Measurements from ENCODE around the gene TMEM178B.

The TMEM178B gene

DNA sequence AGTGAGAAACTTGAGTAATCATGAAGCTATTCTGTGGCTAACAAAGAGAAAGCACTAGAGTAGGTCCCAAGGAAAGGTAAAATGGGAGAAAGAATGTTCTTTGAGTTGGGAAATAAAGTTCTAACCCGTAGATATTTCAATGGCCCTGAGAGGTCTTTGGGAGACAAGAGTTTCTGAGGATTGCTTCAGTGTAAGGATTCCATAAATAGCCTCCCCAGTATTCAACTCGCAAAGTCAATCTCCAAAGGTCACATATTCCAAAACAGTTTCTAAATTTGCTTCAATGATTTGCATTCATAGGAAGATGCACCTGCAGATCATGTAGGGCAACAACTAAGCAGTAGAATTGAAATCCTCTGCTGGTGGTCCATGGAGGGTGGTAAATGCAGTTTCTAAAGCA, 238.5 kb downstream of the TMEM178B start:
- no peaks in the 10 kb centered on the region for H3K9me3 ChIP-seq (ENCODE audit: low read depth, low read length)
- no peaks in the 10 kb centered on the region for H3K36me3 ChIP-seq (ENCODE audit: insufficient read depth, low read length)
- H3K4me3 ChIP-seq: no peak overlapping the region
- no peak for DNase-seq (ENCODE audit: low read depth, low spot score)
- H3K9ac ChIP-seq (ENCODE audit: insufficient read length): no peak overlapping the region
- TF ChIP-seq FOXP2 (optimal IDR thresholded peaks at IDR 0.05; ENCODE audit: control extremely low read depth, extremely low read length, insufficient read depth) (no peak), EZH2 (IDR thresholded peaks at IDR 0.05) (no peak), POLR2AphosphoS5 (IDR thresholded peaks at IDR 0.05; ENCODE audit: borderline replicate concordance, low read depth, low read length) (no peak)
- H3K27ac ChIP-seq: no peak overlapping the region

DNA sequence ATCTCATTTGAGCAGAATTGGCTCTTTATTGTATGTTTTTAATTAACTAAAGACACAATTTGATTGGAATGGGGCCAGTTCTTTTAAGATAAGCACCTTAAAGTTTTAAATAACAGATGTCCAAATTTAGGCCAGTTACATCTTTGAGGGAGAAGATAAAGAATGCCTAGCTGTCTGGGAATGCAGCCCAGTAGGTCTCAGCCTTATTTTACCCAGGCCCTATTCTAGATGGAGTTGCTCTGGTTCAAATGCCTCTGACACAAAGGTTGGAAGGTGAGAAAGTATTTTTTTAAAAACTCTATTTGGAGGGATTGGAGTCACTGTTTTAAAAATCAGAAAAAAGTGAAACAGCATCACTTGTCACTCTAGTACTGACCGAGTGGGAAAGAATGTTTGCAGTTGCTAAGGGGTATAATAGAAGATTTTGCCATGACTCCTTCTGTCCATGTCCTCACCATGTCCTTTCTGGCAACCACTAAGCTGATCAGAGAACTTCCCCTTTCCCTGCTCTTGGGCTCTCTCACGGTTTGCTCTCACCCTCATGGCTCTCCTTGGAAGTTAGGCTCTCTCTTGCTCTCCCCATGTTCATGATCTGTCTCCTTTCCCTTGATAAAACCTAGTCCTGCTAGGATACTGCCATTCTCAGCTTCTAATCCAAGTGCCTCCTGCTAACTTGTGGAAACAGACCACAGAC, 239.1 kb downstream of the TMEM178B start:
- Histone ChIP-seq H3K27ac (no peak overlapping the region), H3K9me3 (ENCODE audit: low read depth, low read length) (no peaks in the 10 kb centered on the region), H3K4me3 (no peak overlapping the region), H3K36me3 (ENCODE audit: insufficient read depth, low read length) (no peaks in the 10 kb centered on the region), H3K9ac (ENCODE audit: insufficient read length) (no peak overlapping the region)
- no peak for TF ChIP-seq POLR2AphosphoS5 (IDR thresholded peaks at IDR 0.05; ENCODE audit: borderline replicate concordance, low read depth, low read length)
- TF ChIP-seq FOXP2 (optimal IDR thresholded peaks at IDR 0.05; ENCODE audit: control extremely low read depth, extremely low read length, insufficient read depth): no peak
- no peak for TF ChIP-seq EZH2 (IDR thresholded peaks at IDR 0.05)
- no peak for DNase-seq (ENCODE audit: low read depth, low spot score)

DNA sequence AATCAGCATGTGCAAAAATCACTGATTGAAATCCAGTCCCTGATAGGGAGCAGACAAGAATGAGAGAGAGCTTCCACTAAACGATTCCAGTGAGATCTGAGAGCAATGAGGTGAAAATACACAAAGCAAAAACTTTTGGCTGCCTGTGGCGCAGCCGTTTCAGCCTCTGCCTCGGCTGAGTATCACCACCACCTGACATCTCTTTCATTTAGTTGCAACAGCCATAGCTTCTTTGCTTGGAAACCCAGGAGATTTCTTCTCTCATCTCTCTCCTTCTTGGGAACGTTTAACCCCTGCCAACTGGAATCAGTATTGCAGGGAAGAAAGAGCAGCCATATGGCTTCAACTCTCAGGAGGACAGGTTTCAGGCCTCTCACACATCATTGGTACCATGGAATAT, 240.0 kb downstream of the TMEM178B start:
- H3K36me3 ChIP-seq (ENCODE audit: insufficient read depth, low read length): no peaks in the 10 kb centered on the region
- H3K4me3 ChIP-seq: no peak overlapping the region
- DNase-seq (ENCODE audit: low read depth, low spot score): no peak
- no peaks in the 10 kb centered on the region for H3K9me3 ChIP-seq (ENCODE audit: low read depth, low read length)
- no peak overlapping the region for H3K27ac ChIP-seq
- H3K9ac ChIP-seq (ENCODE audit: insufficient read length): no peak overlapping the region
- TF ChIP-seq EZH2 (IDR thresholded peaks at IDR 0.05): no peak
- no peak for TF ChIP-seq POLR2AphosphoS5 (IDR thresholded peaks at IDR 0.05; ENCODE audit: borderline replicate concordance, low read depth, low read length)
- no peak for TF ChIP-seq FOXP2 (optimal IDR thresholded peaks at IDR 0.05; ENCODE audit: control extremely low read depth, extremely low read length, insufficient read depth)

DNA sequence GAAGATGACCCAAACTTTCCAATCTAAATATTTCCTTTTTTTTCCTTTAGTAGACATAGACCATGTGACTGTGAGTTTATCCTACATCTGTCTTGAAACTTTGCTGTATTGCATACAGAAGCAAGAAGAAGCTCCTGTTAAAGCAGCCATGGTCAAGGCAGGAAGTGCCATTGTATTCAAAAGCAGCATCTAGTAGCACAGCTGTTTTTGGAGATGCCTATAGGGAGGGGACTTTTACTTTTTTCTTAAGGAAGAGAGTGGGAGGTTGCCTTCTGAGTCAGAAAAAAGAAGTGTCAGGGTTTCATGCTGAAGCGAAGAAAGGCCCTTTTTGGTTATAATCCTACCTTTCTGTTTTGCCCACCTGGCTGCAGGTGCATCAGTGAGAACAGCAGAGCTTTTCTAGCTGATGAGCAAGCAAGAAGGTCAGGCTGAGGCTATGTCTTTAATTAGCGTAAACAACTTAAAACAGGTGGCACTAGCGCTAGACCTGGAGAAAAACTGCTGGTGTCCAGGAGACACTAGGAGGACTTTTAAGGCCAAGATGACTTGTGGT, 243.2 kb downstream of the TMEM178B start:
- H3K4me3 ChIP-seq: no peak overlapping the region
- no peak overlapping the region for H3K27ac ChIP-seq
- no peaks in the 10 kb centered on the region for H3K36me3 ChIP-seq (ENCODE audit: insufficient read depth, low read length)
- no peak for DNase-seq (ENCODE audit: low read depth, low spot score)
- H3K9ac ChIP-seq (ENCODE audit: insufficient read length): no peak overlapping the region
- TF ChIP-seq POLR2AphosphoS5 (IDR thresholded peaks at IDR 0.05; ENCODE audit: borderline replicate concordance, low read depth, low read length) (no peak), EZH2 (IDR thresholded peaks at IDR 0.05) (no peak), FOXP2 (optimal IDR thresholded peaks at IDR 0.05; ENCODE audit: control extremely low read depth, extremely low read length, insufficient read depth) (no peak)
- no peaks in the 10 kb centered on the region for H3K9me3 ChIP-seq (ENCODE audit: low read depth, low read length)

DNA sequence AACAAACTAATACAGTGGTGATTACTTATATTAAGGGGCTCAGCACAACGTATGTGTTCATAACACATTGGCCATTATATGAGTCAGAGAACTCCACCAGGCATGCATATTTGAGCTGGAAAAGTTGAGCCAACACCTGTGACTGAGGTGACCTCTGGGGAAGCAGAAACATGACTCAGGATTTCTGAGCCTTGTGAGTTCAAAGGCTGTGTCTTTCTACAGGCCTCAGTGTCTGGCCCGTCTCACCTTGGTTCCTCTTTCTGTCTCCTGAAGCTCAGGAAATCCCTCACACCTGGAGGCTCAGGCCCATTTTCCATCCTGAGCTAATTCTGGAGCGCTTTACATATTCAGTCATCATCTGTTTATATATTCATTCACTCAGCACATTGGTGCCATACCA, 246.4 kb downstream of the TMEM178B start:
- no peak overlapping the region for H3K4me3 ChIP-seq
- no peak for DNase-seq (ENCODE audit: low read depth, low spot score)

DNA sequence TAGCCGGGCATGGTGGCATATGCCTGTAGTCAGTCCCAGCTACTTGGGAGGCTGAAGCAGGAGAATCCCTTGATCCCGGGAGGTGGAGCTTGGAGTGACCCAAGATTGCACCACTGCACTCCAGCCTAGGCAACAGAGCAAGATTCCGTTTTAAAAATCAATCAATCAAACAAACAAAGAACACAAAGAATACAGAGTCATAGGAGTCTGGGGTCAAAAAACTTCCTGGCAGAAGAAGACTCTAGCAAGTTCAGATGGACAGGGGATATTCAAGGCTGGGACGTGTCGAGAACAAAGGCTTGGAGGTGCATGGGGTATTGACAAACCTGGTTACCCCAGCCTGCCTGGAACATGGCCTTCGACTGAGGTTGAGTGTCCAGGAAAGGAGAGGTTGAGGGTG, 248.5 kb downstream of the TMEM178B start:
- no peak overlapping the region for H3K27ac ChIP-seq
- no peak overlapping the region for H3K9ac ChIP-seq (ENCODE audit: insufficient read length)
- DNase-seq (ENCODE audit: low read depth, low spot score): no peak
- H3K36me3 ChIP-seq (ENCODE audit: insufficient read depth, low read length): no peaks in the 10 kb centered on the region
- H3K4me3 ChIP-seq: no peak overlapping the region
- no peaks in the 10 kb centered on the region for H3K9me3 ChIP-seq (ENCODE audit: low read depth, low read length)
- no peak for TF ChIP-seq EZH2 (IDR thresholded peaks at IDR 0.05)
- no peak for TF ChIP-seq POLR2AphosphoS5 (IDR thresholded peaks at IDR 0.05; ENCODE audit: borderline replicate concordance, low read depth, low read length)
- no peak for TF ChIP-seq FOXP2 (optimal IDR thresholded peaks at IDR 0.05; ENCODE audit: control extremely low read depth, extremely low read length, insufficient read depth)

More for the DNA sequence above, 246.4 kb downstream of the TMEM178B start:
- Histone ChIP-seq H3K27ac (no peak overlapping the region), H3K9ac (ENCODE audit: insufficient read length) (no peak overlapping the region), H3K36me3 (ENCODE audit: insufficient read depth, low read length) (no peaks in the 10 kb centered on the region), H3K9me3 (ENCODE audit: low read depth, low read length) (no peaks in the 10 kb centered on the region)
- TF ChIP-seq POLR2AphosphoS5 (IDR thresholded peaks at IDR 0.05; ENCODE audit: borderline replicate concordance, low read depth, low read length) (no peak), EZH2 (IDR thresholded peaks at IDR 0.05) (no peak), FOXP2 (optimal IDR thresholded peaks at IDR 0.05; ENCODE audit: control extremely low read depth, extremely low read length, insufficient read depth) (no peak)

DNA sequence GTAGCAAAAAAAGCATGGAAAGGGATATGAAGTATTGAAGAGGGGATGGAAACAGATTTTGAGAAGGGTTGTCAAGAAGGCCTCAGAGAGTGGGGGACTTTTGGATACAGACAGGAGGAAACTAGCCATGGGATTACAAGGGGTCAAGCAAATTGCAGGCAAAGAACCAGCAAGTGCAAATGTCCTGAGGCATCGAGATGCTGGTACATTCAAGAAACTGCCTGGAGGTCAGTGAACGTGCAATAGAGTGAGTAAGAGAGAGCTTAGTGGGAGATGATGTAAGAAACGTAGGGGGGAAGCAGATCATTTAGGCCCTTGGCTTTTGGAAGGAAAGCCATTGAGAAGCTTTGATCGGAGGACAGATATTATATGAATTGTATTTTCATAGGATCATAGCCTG, 250.0 kb downstream of the TMEM178B start:
- Histone ChIP-seq H3K9me3 (ENCODE audit: low read depth, low read length) (no peaks in the 10 kb centered on the region), H3K36me3 (ENCODE audit: insufficient read depth, low read length) (no peaks in the 10 kb centered on the region), H3K9ac (ENCODE audit: insufficient read length) (no peak overlapping the region), H3K27ac (no peak overlapping the region), H3K4me3 (no peak overlapping the region)
- no peak for TF ChIP-seq EZH2 (IDR thresholded peaks at IDR 0.05)
- no peak for TF ChIP-seq POLR2AphosphoS5 (IDR thresholded peaks at IDR 0.05; ENCODE audit: borderline replicate concordance, low read depth, low read length)
- TF ChIP-seq FOXP2 (optimal IDR thresholded peaks at IDR 0.05; ENCODE audit: control extremely low read depth, extremely low read length, insufficient read depth): no peak
- no peak for DNase-seq (ENCODE audit: low read depth, low spot score)

DNA sequence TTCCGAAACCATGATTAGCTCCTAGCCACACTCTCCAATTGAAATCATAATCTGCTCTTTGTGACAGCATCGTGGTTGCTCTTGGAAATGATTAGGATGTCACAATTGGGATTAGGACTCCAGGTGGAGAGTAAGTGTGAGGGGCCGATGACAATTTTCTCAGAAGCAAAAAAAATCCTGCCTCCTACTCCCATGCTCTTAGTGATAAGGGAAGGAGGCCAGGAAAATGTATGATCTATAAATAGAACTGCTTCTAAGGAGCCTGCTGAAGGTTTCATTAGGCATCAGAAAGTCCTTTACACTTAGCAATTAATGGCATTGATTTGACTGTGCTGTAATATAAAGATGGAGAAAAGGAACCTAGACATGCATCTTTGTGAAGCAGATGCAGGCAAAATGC, 251.0 kb downstream of the TMEM178B start:
- no peak overlapping the region for H3K27ac ChIP-seq
- TF ChIP-seq EZH2 (IDR thresholded peaks at IDR 0.05) (no peak), FOXP2 (optimal IDR thresholded peaks at IDR 0.05; ENCODE audit: control extremely low read depth, extremely low read length, insufficient read depth) (no peak), POLR2AphosphoS5 (IDR thresholded peaks at IDR 0.05; ENCODE audit: borderline replicate concordance, low read depth, low read length) (no peak)
- no peaks in the 10 kb centered on the region for H3K36me3 ChIP-seq (ENCODE audit: insufficient read depth, low read length)
- H3K9ac ChIP-seq (ENCODE audit: insufficient read length): no peak overlapping the region
- no peaks in the 10 kb centered on the region for H3K9me3 ChIP-seq (ENCODE audit: low read depth, low read length)
- DNase-seq (ENCODE audit: low read depth, low spot score): no peak
- H3K4me3 ChIP-seq: no peak overlapping the region
